ENCODE data around the gene SSR1.
A peak's percentile ranks its signal among the peaks of the same experiment; 100 is the strongest.
"Not testable (repeated sequence)": the region's sequence is repeated elsewhere in the genome, so short reads cannot be mapped to it uniquely, and the experiment has no call there.

Gene SSR1

GRCh38 chr6:7274525-7274924, 38.5 kb downstream of the SSR1 start:
- DNase-seq, result not testable (repeated sequence)

GRCh38 chr6:7273709-7274108, 39.3 kb downstream of the SSR1 start:
- no peak for DNase-seq

DNA sequence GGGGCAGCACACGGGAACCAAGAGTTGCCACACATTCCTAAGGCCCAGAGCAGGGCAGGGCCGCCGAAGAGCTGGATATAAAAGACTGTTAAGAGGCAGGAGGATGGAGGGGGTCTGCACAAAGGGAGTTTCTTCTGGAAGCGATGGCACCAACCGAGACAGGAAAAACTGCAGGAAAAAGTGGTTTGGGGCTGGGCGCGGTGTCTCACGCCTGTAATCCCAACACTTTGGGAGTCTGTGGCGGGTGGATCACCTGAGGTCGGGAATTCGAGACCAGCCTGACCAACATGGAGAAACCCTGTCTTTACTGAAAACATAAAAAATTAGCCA, 41.8 kb downstream of the SSR1 start:
- no peak for DNase-seq

DNA sequence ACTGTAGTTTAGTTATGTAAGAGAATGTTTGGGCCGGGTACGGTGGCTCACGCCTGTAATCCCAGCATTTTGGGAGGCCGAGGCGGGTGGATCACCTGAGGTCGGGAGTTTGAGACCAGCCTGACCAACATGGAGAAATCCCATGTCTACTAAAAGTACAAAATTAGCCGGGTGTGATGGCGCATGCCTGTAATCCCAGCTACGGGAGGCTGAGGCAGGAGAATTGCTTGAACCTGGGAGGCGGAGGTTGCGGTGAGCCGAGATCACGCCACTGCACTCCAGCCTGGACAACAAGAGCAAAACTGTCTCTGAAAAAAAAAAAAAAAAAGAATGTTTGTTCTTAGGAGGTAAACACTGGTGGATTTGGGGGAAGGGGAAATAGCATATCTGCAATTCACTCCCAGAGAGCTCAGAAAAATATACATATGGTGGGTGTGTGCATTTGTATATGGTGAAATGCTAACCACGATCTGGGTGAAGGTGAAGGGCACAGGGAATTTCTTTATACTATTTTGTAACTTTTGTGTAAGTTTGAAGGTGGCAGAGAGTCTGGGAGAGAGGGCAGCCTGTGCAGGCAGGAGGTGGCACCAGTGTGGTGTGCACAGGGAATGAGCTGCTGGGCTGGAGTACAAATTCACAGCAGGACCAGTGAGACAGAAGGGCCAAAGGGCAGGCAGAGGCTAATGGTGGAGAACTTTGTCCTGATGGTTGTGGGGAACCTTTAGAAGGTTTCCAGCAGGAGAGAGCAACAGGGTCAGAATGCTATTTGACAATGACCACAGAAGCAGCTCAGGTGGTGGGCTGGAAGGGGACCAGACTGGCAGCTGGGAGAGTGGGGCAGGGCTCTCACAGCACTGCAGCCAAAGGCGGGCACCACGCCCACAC, 42.4 kb downstream of the SSR1 start:
- no peak for DNase-seq

DNA sequence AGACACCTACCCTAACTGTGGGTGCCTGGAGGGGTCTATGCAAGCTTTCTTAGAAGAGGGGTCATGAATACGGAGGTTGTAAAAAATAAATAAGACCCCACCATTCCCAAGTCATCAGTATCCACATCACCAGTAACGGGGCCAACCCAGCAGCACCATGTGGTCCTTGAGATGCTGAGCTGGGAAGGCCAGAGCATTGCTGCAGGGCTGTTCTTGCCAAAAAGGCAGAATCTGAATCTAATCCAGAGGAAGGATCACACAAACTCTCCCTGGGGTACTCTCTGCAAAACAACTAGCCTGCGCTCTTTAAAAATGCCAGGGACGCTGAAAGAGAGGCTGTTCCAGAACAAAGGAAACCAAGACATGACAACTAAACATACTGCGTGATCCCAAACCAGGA, 43.2 kb downstream of the SSR1 start:
- no peak for DNase-seq

DNA sequence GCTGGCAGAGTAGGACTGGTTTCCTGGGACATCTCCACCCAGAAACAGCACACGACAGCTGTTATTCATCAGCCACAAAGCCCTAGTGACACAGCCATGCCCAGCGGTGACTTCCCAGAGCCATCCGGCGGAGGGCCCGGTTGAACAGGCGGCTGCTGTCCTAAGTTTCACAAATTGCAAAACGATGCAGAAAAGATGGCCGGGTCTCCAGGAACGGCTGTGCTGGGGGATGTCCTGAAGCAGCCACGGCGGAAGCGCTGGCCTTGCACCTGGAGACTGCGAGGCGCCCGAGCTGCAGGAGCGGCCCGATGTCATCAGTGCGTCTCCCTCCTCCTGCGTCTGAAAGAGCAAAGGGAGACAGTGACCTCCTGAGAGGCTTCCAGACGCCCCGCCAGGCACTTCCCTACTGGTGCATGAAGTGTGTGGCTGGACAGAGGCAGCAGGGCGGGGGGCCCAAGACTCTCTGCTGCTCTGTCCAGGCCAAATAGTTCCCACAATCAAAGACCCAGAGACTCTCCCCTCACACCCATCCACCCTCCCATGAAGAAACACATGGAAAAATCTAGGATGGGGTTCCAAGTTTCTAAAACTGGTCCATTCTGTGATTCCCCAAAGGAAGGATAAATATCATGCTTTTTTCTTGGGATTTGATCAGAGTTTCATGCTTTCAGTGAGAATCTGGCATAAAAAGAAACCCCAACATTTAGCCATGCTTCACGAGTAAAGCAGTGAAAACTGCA, 44.0 kb downstream of the SSR1 start:
- DNase-seq, result no peak

DNA sequence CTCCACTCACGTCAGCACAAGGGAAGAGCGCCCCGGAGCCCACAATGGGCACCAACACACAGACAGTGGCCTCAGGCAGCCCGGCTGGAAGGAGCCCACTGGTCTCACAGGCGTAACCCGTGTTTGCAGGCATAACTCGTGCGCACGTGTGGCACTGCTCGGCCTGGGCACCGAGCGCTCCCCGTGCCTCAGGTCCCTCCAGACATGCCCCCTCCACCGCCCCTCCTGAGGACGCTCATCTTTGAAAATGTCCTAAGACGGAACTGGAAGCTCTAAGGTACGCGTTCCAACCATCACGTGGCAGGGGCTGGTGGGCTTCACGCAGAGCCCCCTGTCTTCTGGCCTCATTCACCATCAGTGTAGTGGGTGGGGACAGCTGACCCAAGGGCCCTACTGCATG, 44.6 kb downstream of the SSR1 start:
- DNase-seq, result no peak

DNA sequence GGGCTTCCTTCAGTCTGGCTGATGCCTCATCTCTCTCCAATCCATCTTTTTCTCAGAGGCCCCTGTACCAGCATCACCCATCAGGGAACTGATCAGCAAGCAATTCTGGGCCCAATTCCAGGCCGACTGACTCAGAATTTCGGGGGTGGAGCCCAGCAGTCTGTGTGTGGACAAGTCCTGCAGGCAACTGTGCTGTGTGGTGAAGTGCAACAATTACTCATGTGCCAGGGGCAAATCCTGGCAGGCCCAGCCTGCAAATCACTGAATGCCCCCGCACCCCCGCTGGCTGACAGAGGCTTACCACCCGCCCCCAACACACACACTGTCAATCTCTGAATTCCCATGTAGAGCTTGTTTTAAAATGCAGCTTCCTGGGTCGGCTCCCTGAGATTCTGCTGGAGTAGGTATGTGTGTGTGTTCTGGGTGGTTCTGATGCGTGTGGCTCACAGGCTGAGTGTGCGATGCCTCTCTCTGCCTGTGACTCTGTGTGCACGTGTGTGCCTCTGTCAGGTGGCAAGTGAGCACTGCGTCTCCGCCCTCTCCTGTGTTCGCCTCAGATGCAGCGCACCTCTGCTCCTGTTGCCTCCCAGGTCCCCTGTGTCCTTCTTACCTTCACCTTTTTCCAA, 45.4 kb downstream of the SSR1 start:
- no peak for DNase-seq

GRCh38 chr6:7267071-7267465, 45.9 kb downstream of the SSR1 start:
- no peak for DNase-seq

DNA sequence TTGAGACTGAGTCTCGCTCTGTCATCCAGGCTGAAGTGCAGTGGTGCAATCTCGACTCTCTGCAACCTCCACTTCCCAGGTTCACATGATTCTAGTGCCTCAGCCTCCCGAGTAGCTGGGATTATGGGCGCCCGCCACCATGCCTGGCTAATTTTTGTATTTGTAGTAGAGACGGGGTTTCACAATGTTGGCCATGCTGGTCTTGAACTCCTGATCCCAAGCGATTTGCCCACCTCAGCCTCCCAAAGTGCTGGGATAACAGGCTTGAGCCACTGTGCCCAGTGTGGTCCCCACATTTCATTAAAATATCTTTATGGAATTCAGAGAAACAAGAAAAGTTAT, 47.6 kb downstream of the SSR1 start:
- DNase-seq, result not testable (repeated sequence)

DNA sequence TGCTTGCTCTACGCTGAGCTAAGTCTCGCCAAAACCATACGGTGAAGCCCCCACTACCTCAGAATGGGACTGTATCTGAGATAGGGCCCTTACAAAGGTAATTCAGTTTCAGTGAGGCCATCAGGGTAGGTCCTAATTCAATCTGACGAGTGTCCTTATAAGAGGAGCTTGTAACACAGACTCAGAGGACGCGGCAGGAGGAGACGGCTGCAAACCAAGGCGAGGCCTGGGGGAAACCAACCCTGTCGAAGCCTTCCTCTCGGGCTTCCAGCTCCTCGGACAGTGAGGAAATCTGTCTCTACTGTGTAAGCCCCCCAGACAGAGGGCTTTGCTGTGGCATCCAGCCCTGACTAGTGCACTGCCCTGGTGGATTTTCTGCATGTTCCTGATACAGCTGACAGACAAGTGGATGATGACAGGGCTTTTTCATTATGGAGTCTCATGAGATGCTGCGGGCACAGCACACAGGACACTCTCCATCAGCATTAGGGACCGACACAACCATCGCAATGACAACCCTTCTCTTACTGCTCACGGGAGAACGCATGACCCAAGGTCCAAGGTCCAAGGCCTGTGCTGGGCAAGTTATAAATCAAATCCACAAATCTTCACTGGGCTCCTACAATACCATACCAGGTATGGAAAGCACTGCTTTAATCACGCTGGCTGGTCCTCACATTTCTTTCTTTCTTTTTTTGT, 48.2 kb downstream of the SSR1 start:
- DNase-seq, result no peak

DNA sequence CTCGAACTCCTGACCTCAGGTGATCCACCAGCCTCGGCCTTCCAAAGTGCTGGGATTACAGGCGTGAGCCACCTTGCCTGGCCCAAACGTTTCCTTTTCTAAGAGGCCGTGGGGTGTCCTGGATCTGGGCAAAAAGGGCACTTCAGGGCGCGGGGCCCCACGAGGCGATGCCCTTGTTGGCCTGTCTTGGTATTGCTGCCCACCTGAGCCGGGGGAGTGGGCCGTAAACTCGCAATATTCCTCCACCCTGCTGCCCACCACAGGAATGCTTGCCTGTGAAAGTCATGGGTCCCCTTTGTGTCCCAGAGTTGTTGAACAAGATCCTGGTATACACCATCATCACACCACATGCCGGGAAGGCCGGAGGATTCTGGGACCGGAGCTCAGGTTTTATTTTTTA, 49.0 kb downstream of the SSR1 start:
- DNase-seq, result no peak

DNA sequence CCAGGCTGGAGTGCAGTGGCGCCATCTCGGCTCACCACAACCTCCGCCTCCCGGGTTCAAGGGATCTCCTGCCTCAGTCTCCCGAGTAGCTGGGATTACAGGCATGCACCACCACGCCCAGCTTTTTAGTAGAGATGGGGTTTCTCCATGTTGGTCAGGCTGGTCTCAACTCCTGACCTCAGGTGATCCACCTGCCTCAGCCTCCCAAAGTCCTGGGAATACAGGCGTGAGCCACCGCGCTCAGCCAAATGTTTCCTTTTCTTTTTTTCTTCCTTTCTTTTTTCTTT, 49.5 kb downstream of the SSR1 start:
- DNase-seq, result not testable (repeated sequence)

- no peak for DNase-seq
Observed at GRCh38 chr6:7262746-7263518, 50.1 kb downstream of the SSR1 start.

DNA sequence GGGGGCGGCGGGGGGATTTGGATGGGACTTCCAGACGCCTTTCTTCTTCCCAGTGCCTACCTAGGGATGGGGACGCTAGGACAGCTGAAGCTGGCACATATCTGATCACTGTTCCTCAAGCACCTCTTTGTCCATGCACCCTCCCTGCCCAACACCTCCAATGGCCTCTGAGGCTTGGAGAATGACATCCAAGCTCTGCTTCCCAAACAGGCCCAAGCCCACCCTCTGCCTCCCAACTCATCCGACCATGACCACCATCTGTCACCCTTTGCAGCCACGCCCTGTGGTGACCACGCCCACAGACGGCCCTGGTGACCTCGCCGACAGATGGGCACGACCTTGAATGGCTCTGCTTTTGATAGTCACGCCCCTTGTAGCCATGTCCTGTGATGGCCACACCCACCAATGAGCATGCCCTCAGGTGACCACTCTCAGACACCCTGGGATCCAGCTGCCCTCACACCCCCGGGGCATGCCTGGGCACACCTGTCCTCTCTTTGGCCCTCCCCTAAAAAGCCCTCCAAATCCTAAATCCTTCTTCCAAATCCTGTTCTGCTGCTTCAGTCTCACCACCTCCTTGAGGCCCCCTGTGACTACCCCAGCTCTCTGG, 51.0 kb downstream of the SSR1 start:
- DNase-seq, result peak; percentile 52

DNA sequence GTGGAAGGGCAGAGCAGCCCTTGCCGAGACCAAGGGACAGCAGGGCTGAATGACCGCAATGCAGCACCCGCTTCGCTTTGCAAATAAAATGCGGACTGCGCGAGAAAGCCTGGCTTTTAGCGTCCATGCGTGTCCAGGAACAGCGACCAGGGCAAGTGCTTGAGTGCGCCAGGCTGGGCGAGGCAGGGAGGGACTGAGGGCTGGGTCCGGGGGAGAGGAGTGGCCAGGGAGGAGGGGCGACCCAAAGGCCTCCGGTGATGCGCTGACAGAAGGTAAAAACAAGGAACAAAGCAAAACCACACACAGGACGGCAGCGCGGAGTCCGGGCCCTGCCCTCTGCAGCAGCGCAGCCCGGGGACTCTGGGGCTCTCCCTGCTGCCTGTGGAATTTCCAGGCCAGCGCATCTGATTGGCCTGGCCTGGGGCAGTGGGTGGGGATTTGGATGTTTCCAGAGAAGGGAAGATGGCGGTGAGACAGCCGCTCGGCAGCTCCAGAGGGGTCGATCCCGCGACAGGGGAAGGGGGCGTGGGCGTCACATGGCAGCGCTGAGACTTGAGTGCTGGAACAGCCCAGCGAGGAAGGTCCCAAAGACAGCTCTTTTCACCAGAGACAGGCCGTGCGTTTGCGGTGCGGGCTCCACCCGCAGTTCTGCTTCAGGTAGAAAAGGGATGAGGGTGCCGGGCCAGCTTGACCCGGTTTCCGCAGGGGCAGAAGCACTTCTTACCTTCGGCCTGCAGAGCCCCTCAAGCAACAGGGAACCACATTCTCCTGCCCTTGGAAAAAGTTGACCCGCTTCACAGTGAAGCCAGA, 51.8 kb downstream of the SSR1 start:
- DNase-seq, result peak; percentile 75

DNA sequence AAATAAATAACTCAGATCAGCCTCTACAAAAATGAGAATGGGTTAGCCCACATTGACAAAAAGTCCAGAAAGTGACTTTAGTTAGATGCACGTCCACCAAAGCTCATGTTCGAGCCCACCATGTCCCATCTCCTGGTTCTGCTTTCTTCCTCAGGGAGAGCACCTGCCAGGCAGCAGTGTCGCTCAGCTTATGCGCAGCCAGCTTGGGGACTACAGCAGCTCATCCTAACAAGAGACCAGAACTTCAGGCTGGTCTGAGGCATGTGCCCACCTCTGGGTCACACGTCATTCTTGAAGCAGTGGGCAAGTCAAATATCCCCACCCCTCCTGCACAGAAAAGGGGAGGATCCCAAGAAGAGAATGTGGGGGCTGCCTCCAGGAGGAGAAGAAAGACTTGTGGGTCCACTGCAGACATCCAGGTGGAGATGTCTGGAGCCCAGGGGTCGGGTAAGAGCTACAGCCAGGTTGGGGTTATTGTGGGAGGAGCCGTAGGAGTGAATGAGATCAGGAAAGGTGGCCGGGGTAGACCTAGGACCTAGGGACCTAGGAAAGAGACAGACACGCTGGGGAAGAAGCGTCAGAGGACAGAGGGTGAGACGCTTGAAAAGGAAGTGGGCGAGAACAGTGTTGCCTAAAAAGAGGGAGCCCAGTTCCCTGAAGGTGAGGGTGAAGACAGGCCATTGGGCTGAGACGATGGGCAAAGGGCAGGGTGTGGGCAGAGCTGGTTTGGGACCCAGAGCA, 52.5 kb downstream of the SSR1 start:
- DNase-seq, result no peak

GRCh38 chr6:7258231-7258763, 54.7 kb downstream of the SSR1 start:
- no peak for DNase-seq

GRCh38 chr6:7257521-7258230, 55.3 kb downstream of the SSR1 start:
- no peak for DNase-seq

DNA sequence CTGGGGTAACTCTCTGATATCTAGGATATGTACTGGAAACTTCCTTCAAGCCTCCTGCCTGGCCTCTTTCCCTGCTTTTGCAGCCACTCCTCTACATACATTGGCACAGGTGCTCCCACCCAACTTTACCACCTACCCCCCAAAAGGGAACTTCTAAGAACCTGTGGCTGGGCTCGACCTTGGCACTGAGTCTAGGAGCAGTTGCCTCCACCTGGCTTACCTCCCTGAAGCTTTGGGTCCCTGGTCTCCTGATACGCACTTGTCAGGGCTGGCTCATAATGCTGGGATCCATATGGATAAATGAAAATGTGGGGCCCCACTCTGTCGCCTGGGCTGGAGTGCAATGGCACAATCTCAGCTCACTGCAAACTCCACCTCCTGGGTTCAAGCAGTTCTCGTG, 56.2 kb downstream of the SSR1 start:
- DNase-seq, result no peak

Data from NCI-H748 treated with DMSO at 0.1 percent for 48 hours (cell line).